SU-DHL-6 (cell line): ENCODE data around the gene ATP11C.

Source experiments
- H2AFZ ChIP-seq: fragments of 200-600 bp; sonication (generic); 2 replicates; pipeline ENCODE4 v1.6.1; 2014; ENCODE audit warnings: low read depth, mild to moderate bottlenecking, moderate library complexity, mixed read lengths, antibody characterized with exemption, low read length; ENCODE audit not compliant: severe bottlenecking
- H3F3A ChIP-seq: fragments of 200-600 bp; shearing (Covaris generic); 2 replicates; pipeline ENCODE4 v1.6.0; 2016; ENCODE audit warnings: antibody characterized with exemption, mild to moderate bottlenecking; ENCODE audit not compliant: insufficient read depth
- H3K27ac ChIP-seq: fragments of 200-600 bp; sonication (generic); 2 replicates; pipeline ENCODE4 v1.5.1; 2016; ENCODE audit warnings: low read depth, mild to moderate bottlenecking, low read length, moderate library complexity, mixed read lengths
- H3K27me3 ChIP-seq: fragments of 200-600 bp; sonication (generic), shearing (Covaris generic); 2 replicates; pipeline ENCODE4 v1.6.0; 2014; ENCODE audit warnings: mild to moderate bottlenecking, low read length
- H3K36me3 ChIP-seq: fragments of 200-600 bp; sonication (generic); 2 replicates; pipeline ENCODE4 v1.6.1; 2014; ENCODE audit warnings: mild to moderate bottlenecking, low read length, mixed read lengths
- H3K4me2 ChIP-seq: fragments of 300-600, 200-600 bp; shearing (Covaris generic), sonication (generic); 2 replicates; pipeline ENCODE4 v1.6.0; 2014; ENCODE audit warnings: low read length, low read depth, mild to moderate bottlenecking; ENCODE audit not compliant: poor library complexity, severe bottlenecking
- H3K4me3 ChIP-seq: fragments of 200-600 bp; sonication (generic); 2 replicates; pipeline ENCODE4 v1.5.1; 2014; ENCODE audit warnings: antibody characterized with exemption, low read length, mild to moderate bottlenecking, mixed read lengths; ENCODE audit not compliant: insufficient read depth, poor library complexity, severe bottlenecking
- H3K79me2 ChIP-seq: fragments of 200-600 bp; sonication (generic); 2 replicates; pipeline ENCODE4 v1.6.1; 2014; ENCODE audit warnings: mild to moderate bottlenecking, low read length, moderate library complexity; ENCODE audit not compliant: insufficient read depth
- H3K9ac ChIP-seq: fragments of 200-600 bp; sonication (generic); 2 replicates; pipeline ENCODE4 v1.7.0; 2014; ENCODE audit warnings: mild to moderate bottlenecking, low read length
- H3K9me2 ChIP-seq: fragments of 200-600 bp; sonication (generic); replicated peaks from 2 replicates; pipeline ENCODE4 v1.6.1; 2014; ENCODE audit warnings: low read length; ENCODE audit not compliant: insufficient read depth
- H3K9me3 ChIP-seq: fragments of 200-600 bp; sonication (generic); 2 replicates; pipeline ENCODE4 v1.6.1; 2014; ENCODE audit warnings: low read length, mixed read lengths; ENCODE audit not compliant: insufficient read depth
- H4K20me1 ChIP-seq: fragments of 200-600 bp; sonication (generic); 2 replicates; pipeline ENCODE4 v1.6.1; 2014; ENCODE audit warnings: low read depth, mild to moderate bottlenecking, antibody characterized with exemption, low read length, moderate library complexity, mixed read lengths
- CTCF ChIP-seq: fragments of 200-600 bp; sonication (generic); IDR thresholded peaks from one replicate; pipeline ENCODE4 v1.5.1; 2017; ENCODE audit warnings: antibody characterized with exemption, mild to moderate bottlenecking, low read length, moderate library complexity; ENCODE audit not compliant: insufficient read depth, poor library complexity, severe bottlenecking
- EZH2phosphoT487 ChIP-seq: fragments of 200-600 bp; sonication (generic), shearing (Covaris generic); conservative IDR thresholded peaks from 2 replicates; pipeline ENCODE4 v1.6.1; 2018; ENCODE audit warnings: mild to moderate bottlenecking, antibody characterized with exemption, low read length, moderate library complexity, mixed read lengths

ATP11C gene

GRCh38 chrX:139758250-139758649 is 174.6 kb downstream of the ATP11C start:
- no peaks in the 10 kb centered on the region for H3K36me3 ChIP-seq
- H2AFZ ChIP-seq = no peak overlapping the region
- H3K27ac ChIP-seq = no peak overlapping the region

GRCh38 chrX:139751053-139751452 is 181.8 kb downstream of the ATP11C start:
- Histone ChIP-seq H3K79me2 (no peaks in the 10 kb centered on the region), H3K27me3 (no peaks in the 10 kb centered on the region), H3K9me2 (no peaks in the 10 kb centered on the region), H4K20me1 (no peaks in the 10 kb centered on the region), H3K36me3 (no peaks in the 10 kb centered on the region), H2AFZ (no peak overlapping the region), H3K4me2 (no peak overlapping the region), H3F3A (no peaks in the 10 kb centered on the region), H3K27ac (no peak overlapping the region), H3K4me3 (no peak overlapping the region), H3K9ac (no peak overlapping the region), H3K9me3 (no peaks in the 10 kb centered on the region)
- TF ChIP-seq EZH2phosphoT487 (no peak), CTCF (no peak)

More at GRCh38 chrX:139758250-139758649, 174.6 kb downstream of the ATP11C start:
- Histone ChIP-seq H3F3A (no peaks in the 10 kb centered on the region), H3K9me3 (no peaks in the 10 kb centered on the region), H3K9me2 (no peaks in the 10 kb centered on the region), H3K79me2 (no peaks in the 10 kb centered on the region), H4K20me1 (no peaks in the 10 kb centered on the region), H3K4me2 (no peak overlapping the region), H3K9ac (no peak overlapping the region), H3K27me3 (no peaks in the 10 kb centered on the region), H3K4me3 (no peak overlapping the region)
- TF ChIP-seq EZH2phosphoT487 = no peak
- no peak for TF ChIP-seq CTCF

- Histone ChIP-seq H3K4me3 (no peak overlapping the region), H3K9me3 (no peaks in the 10 kb centered on the region), H3K9me2 (no peaks in the 10 kb centered on the region), H3K79me2 (no peaks in the 10 kb centered on the region), H3F3A (no peaks in the 10 kb centered on the region), H3K27me3 (no peaks in the 10 kb centered on the region), H2AFZ (no peak overlapping the region), H3K27ac (no peak overlapping the region), H4K20me1 (no peaks in the 10 kb centered on the region), H3K9ac (no peak overlapping the region), H3K4me2 (no peak overlapping the region), H3K36me3 (no peaks in the 10 kb centered on the region)
- TF ChIP-seq EZH2phosphoT487 (no peak), CTCF (no peak)
Observed at GRCh38 chrX:139750390-139750789, 182.5 kb downstream of the ATP11C start.
